ENCODE measurements around the gene CENATAC.
A peak's percentile ranks its signal among the peaks of the same experiment; 100 is the strongest.
"Not testable (repeated sequence)": the region's sequence is repeated elsewhere in the genome, so short reads cannot be mapped to it uniquely, and the experiment has no call there.

Gene CENATAC

DNA sequence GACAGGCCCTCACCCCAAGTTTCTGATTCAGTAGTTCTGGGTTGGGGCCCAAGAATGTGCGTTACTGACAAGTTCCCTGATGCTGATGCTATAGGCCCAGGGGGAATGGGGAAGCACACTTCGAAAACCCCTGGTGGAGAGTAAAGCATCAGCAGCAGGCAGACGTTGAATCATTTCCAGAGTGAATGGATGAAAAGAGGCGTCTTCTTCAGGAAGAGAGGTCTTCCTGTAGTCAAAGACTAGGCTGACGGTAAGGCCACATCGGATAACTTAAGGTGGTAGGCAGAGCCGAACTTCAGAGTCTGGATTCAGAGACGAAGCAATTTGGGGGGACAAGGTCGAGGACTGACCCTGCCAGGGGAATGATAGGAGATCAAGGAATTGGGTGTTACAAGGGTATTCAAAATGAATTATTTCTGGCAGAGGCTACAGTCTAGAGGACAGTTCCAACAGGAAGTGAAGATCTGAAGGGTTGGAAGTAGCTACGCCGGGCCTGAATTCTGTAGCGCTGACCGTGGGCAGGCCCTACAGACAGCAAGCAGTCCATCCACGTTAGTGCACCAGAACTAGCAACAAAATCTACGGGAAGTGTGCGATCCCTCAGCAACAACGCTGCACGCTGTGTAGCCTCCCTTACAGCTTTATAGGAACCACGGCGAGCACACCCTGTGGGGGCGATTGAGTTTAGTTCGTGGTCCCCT lies 862 bp upstream of the CENATAC start:
- DNase-seq (ENCODE audit: low read depth in 2 of 2) = no peak

DNA sequence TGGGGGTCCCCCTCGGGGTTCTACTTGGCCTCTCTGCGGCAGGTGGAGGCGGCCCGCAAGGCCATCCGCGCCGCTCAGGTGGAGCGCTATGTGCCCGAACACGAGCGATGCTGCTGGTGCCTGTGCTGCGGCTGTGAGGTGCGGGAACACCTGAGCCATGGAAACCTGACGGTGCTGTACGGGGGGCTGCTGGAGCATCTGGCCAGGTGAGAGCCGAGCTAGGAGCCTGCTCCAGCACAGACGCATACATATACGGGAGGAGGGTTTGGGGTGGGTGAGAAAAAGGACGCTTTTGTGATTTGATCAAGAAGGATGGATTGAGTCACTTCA lies 415 bp downstream of the CENATAC start:
- DNase-seq (ENCODE audit: low read depth in 2 of 2) = no peak

DNA sequence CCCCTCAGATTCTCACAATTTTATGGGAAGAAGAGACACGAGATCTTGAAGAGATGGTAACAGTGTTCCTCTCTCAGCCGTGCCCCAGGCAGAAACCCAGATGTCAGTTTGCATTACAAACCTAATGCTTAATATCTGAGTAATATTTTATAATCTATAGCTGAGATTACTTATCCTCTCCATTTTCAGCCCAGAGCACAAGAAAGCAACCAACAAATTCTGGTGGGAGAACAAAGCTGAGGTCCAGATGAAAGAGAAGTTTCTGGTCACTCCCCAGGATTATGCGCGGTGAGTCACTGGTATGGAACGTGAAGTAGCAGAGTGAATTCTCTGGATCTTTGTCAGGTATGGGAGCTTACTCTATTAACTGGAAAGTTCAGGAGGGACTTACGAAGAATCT lies 884 bp downstream of the CENATAC start:
- no peak for DNase-seq (ENCODE audit: low read depth in 2 of 2)

DNA sequence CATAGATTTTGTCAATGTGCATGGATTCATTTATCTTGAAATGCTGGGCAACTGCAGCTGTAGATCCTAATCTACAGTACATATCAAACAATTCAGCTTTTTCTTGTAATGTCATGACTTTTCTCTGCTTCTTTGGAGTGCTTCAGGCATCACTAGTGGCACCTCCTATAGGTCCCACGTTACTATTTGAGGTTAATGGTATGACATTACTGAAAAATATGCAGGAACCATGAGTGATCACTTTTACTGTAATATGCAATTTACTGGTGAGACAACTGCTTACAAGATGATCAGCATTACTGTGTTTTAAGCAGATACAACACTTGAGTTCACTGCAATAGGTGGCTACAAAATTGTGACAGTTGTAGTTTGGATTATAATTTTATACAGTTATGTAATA lies 3.0 kb downstream of the CENATAC start:
- DNase-seq (ENCODE audit: low read depth in 2 of 2) = no peak

DNA sequence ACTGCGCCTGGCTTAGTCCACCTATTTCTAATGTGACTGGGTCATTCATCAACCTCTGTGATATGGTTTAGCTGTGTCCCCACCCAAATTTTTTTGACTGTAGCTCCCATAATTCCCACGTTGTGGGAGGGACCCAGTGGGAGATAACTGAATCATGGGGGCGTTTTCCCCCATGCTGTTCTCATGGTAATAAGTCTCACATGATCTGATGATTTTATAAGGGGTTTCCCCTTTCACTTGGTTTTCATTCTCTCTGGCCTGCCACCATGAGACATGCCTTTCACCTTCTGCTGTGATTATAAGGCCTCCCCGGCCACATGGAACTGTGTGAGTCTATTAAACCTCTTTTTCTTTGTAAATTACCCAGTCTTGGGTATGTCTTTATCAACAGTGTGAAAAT lies 8.7 kb downstream of the CENATAC start:
- DNase-seq (ENCODE audit: low read depth in 2 of 2) = no peak

DNA sequence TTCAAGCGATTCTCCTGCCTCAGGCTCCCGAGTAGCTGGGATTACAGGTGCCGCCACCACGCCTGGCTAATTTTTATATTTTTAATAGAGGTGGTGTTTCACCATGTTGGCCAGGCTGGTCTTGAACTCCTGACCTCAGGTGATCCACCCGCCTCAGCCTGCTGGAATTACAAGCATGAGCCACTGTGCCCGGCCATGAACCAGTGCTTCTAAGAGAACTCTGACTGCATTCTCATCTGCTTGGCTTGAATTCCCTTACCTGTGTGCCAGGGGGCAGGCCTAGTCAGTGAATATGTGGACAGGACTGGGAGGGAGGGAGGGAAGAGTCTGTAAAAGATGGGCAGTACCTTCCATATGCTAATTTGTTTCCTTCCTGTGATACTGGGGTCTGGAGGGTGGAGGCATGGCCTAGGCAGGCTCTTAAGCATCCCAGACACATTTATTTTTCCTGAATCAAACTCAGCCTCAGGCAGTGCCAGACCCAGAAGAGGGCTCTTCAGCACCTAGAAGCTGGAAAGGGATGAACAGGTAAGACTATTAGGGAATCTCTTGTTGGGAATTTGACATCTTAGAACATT lies 13.6 kb downstream of the CENATAC start:
- no peak for DNase-seq (ENCODE audit: low read depth in 2 of 2)

DNA sequence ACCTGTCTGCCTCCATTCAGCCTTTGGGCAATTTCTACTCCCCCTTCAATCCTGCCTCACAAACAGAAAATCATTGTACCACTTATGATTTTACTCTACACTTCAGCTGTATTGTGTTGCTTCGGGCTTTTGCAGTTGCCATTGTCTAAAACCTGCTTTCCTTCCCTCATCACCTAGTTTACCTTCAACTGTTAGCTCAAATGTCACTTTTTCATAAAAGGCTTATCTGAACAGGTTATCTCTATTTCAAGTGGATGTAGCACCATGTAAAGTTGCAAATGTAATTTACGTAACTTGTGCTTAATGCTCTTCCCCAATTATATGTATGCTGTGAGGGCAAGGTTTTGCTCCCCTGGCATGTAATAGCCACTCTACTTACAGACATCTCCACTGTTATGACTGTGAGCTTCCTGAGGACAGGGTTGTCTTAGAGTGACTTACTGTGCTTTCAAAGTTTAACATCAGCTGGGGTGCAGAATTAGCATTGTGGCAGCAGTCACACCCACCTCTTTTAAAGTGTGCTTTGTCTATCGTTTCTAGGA lies 14.8 kb downstream of the CENATAC start:
- DNase-seq (ENCODE audit: low read depth in 2 of 2) = no peak

DNA sequence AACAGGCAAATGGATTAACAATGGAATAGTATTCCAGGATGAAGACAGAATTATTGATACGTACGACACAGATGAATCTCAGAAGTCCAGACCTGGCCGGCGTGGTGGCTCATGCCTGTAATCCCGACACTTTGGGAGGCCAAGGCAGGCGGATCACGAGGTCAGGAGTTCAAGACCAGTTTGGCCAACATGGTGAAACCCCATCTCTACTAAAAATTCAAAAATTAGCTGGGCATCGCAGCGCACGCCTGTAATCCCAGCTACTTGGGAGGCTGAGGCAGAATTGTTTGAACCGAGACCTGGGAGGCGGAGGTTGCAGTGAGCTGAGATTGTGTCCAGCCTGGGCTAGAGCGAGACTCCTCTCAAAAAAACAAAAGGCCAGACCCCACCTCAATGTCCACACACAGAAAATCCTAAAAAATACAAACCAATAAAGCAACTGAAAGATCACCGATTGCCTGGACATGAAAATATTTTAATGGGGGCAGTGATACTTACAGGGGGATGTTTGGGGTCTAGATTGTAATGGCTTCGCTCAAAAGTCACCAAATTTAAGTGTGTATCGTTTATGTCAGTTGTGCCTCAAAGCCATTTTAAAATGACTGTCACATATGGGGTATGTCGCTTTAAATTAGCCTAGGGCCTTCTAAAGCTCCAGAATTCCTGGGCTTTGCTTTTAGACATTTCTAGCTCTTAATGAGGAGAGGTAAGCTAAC lies 16.4 kb downstream of the CENATAC start:
- DNase-seq (ENCODE audit: low read depth in 2 of 2) = no peak

DNA sequence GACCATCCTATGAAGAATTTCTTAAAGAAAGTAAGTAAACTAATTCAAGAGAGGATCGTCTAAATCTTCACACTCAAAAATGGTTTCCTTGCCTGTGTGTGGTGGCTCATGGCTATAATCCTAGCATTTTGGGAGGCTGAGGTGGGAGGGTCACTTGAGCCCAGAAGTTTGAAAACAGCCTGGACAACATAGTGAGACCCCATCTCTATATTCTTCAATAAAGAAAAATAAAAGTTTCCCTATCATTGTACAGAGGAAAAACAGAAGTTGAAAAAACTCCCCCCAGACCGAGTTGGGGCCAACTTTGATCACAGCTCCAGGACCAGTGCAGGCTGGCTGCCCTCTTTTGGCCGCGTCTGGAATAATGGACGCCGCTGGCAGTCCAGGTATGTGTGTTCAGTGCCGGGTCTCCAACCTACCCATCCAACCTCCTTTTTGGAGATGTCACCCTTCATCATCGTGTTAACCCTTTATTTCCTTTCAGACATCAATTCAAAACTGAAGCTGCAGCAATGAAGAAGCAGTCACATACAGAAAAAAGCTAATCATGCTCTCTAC lies 17.2 kb downstream of the CENATAC start:
- no peak for DNase-seq (ENCODE audit: low read depth in 2 of 2)

DNA sequence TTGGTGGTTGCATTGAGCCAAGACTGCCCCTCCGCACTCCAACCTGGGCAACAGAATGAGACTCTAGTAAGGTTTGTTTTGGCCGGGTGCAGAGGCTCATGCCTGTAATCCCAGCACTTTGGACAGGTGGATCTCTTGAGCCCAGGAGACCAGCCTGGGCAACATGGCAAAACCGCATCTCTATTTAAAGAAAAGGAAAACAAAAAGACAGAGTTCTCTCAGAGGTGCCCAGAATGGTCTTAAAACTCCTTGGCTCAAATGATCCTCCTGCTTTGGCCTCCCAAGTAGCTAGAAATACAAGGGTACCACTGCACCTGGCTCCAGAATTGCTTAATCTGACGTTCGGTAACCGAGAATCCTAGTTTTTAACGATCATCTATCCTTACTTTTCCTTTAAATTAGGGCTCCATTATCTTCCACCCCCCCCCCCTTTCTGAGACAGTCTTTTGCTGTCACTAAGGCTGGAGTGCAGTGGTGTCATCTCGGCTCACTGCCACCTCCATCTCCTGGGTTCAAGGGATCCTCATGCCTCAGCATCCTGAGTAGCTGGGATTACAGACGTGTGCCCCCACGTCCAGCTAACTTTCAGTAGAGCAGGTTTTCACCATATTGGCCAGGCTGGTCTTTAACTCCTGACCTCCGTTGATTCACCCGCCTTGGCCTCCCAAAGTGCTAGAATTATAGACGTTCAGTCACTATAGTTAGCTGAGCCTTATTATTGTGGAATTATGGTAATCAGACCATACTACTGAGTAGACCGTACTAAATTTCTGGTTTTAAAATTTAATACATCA lies 18.5 kb downstream of the CENATAC start:
- DNase-seq (ENCODE audit: low read depth in 2 of 2) = no peak

DNA sequence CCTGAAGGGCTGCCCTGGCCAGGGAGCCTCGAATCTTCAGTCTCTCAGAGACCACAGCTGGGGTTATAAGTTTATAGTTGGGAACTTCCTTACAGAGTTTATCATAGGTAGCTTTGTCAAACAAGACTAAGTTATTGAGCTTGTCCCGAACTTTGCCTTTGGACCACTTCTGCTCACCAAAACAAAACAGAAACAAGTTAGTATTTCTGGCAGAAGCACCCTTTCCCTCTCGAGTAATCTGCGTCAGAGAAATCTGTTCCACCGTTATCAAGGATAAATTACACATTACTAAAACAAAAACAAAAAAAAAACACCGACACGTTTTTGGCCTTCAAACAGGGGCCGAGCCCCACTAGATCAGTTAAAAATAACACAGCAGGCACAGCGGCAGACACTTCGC lies 19.4 kb downstream of the CENATAC start:
- DNase-seq (ENCODE audit: low read depth in 2 of 2) = not testable (repeated sequence)

DNA sequence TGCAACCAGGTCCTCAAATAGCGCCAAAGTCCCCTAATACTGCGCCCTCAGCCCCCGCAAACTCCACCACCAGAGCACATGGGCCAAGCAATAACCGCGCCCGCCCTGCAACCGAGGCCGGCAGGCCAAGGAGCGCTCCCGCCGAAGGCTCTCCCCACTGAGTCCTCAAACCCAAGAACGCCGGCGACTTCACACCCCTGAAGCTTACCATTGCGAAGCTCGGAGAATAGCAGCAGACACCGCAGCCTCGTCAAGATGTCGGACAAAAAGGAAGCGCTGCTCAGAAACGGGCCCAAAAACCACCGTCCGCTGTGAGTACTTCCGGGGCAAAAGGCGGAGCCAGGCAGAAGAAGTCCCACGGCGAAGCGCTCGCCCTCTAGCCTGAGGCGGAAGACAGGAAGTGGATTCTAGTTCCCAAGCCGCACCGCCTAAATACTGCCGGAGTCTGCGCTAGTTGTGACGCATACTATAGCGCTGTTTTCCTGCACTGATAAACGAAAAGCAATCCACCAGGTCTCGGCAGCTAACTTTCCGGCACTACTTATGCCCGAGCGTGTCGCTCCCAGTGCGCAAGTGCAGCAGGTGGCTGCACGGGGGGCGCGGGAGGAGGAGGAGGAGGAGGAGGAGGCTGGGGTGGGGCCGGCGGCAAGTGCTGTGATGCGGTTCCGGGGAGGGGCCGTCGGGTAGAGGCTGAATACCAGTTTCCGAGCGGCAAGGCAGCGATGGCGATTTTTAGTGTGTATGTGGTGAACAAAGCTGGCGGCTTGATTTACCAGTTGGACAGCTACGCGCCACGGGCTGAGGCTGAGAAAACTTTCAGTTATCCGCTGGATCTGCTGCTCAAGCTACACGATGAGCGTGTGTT lies 20.4 kb downstream of the CENATAC start, which contains the start of the genes RPS25 and TRAPPC4:
Gene RPS25 (minus strand): TSS at position 270 of the 865 bp plus-strand sequence. CDS start 59 bp downstream, at position 211.
Gene TRAPPC4 (plus strand): TSS at position 693 of the 865 bp plus-strand sequence. CDS start 30 bp downstream, at position 723.
- peak; percentile 85 to 90 for DNase-seq (ENCODE audit: low read depth in 2 of 2)

DNA sequence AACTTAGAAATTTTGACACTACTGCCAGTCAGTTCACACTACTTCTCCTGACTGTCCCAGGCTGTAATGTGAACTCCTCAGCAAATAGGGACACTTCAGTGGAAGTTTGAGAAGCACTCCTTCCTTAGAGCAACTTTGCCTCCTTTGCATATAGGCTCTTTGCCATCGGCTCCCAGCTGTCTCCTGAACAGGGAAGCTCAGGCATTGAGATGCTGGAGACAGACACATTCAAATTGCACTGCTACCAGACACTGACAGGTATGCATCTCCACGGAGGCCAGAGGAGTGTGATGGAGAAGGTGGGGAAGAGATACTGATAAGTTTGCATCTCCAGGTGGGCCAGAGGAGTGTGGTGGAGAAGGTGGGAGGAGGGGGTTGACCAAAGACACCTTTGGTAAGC lies 22.1 kb downstream of the CENATAC start:
- DNase-seq (ENCODE audit: low read depth in 2 of 2) = no peak

DNA sequence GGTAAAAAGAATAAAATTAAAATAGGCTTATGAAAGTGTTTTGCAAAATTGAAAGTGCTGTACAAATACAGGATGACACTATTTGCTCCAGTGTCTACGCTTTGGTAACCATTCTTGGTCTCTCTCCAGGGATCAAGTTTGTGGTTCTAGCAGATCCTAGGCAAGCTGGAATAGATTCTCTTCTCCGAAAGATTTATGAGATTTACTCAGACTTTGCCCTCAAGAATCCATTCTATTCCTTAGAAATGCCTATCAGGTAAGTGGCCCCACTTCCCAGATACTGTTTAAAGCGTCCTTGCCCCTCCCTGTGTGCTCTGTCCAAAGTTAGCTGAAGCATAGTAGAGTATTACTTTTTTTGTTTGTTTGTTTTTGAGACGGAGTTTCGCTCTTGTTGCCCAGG lies 23.7 kb downstream of the CENATAC start:
- no peak for DNase-seq (ENCODE audit: low read depth in 2 of 2)

DNA sequence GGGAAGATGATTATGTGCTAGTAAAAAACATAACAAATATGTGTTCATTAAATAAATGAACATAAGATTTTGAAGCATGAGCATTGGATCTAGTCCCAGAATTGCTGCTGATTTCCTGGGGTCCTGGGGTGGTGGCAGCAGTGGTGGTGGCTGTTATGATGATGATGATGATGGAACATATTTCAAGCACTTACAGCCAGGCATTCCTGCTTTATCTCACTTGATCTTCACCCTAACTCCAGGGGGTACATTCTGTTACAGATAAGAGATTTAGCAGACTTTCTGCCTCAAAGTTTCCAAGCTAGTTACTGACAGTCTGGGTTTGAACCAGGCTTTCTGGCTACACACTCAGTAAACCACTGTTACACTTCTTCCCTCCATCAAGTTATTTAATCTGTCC lies 25.8 kb downstream of the CENATAC start:
- no peak for DNase-seq (ENCODE audit: low read depth in 2 of 2)

DNA sequence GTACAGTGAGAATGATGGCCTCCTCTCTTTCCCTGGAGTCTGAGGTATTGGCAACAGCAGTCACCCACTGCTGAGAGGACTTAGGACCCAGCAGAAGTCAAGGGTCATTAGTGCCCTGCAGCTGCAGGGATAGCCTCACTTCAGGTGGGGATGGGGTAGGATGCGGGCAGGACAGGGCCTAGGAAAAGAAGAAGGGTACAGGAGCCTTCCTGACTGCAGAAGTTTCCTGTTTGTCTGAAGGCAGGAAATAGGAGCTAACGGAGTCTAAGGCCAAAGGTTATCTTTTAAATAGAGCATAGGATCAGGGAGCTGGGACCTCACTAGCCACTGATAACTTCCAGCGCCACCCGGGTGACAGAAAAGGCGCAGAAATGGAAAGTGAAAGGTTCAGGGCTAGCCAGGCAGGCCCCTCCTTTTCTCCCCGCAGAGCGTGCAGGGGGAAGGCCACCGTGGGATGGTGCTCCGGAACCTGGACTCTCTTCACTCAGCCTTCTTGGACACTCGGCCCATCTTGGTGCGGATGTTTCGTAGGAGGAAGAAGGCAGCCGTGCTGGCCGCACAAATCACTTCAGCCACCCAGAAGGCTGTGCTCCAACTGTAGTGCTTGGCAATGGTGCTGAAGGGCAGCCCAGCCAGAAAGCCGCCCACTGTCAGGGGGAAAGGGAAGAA lies 26.6 kb downstream of the CENATAC start:
- no peak for DNase-seq (ENCODE audit: low read depth in 2 of 2)

DNA sequence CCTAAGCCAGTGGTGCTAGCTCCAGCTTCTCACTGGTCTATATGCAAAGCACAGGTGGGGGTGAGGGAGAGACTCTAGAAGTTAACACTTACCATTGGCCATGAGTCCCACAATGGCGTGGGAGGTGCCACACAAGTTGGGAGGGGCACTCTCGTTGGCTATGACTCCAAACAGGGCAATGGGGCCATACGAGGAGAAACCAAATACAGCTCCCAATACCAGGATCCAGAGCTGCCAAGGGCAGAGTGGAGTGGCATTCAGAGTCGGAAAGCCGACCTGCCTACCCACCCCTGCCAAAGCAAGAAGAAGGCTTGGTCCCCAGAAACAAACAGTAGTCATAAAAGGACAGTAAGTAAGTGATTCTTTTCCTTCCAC lies 27.1 kb downstream of the CENATAC start:
- no peak for DNase-seq (ENCODE audit: low read depth in 2 of 2)

DNA sequence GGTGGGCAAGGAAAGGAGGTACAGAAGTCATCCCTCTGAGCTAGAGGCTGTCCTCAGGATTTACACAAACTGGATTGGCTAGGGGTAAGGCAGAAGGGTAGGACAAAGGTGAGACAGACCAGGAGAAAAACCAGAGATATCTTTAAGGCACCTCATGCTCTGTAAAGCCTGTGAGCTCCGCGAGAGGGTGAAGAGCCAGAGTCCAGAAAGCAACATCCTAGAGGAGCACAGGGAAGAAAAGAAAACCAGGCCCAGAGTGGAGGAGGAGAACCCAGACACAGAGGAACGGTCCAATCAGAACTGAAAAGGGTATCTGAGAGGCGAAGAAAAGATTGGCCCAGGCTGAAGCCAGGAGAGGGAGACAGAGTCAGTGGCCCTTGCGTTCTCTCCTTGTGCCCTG lies 27.6 kb downstream of the CENATAC start:
- DNase-seq (ENCODE audit: low read depth in 2 of 2) = no peak

DNA sequence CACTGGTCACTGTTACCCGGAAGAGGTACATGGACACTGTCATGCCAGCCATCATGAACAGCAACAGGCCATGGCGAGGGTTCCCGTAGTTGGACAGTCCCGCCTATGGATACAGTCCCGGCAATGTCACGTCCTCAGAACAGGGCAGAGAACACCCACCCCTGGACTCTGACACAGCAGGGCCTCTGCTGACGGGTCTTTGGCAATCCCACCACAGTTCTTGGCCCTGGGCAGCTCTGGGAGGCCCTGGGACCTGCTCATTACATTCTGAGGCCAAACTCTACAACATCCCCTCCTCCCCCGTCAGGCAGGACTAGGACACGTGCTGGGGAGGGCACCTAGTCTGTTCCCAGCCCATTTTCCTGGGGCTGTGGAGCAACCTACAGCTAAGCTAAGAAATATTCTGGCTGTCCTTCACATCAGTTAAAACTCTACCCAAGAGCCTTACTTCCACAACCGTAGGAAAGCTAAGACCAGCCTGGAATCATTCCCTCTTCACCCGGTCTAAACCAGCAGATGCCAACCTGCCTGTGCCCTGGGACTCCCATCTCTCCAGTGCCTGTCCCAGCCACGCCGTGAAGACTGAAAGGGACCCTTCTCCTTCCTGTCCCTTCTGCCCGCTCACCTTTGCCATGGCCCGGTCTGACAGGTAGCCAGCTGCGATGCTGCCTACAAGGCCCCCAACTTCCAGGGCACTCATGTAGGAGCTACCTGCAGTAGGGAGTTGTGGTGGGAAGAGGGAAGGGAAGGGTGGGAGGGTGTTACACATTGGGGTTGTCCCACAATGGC lies 28.2 kb downstream of the CENATAC start:
- DNase-seq (ENCODE audit: low read depth in 2 of 2) = no peak
